Measurements from ENCODE around the gene RTKN2.

Gene RTKN2

GRCh38 chr10:62238880-62239279, 29.8 kb downstream of the RTKN2 start:
- no peak overlapping the region for H3K4me3 ChIP-seq (replicated peaks; ENCODE audit: low read depth, low read length)
- no peak for DNase-seq (ENCODE audit: extremely low read depth, low read depth)
- TF ChIP-seq CTCF (IDR thresholded peaks at IDR 0.05; ENCODE audit: low read depth, low read length, missing control alignments) = no peak

GRCh38 chr10:62237966-62238365, 30.7 kb downstream of the RTKN2 start:
- no peak for DNase-seq (ENCODE audit: extremely low read depth, low read depth)
- no peak for TF ChIP-seq CTCF (IDR thresholded peaks at IDR 0.05; ENCODE audit: low read depth, low read length, missing control alignments)
- no peak overlapping the region for H3K4me3 ChIP-seq (replicated peaks; ENCODE audit: low read depth, low read length)

- no peak for TF ChIP-seq CTCF (IDR thresholded peaks at IDR 0.05; ENCODE audit: low read depth, low read length, missing control alignments)
- no peak overlapping the region for H3K4me3 ChIP-seq (replicated peaks; ENCODE audit: low read depth, low read length)
- DNase-seq (ENCODE audit: extremely low read depth, low read depth) = no peak
These were observed 31.1 kb downstream of the RTKN2 start for GRCh38 chr10:62237506-62237905.

- H3K4me3 ChIP-seq (replicated peaks; ENCODE audit: low read depth, low read length) = no peak overlapping the region
- no peak for TF ChIP-seq CTCF (IDR thresholded peaks at IDR 0.05; ENCODE audit: low read depth, low read length, missing control alignments)
- no peak for DNase-seq (ENCODE audit: extremely low read depth, low read depth)
These were observed 34.5 kb downstream of the RTKN2 start for GRCh38 chr10:62234077-62234605.

- no peak for DNase-seq (ENCODE audit: extremely low read depth, low read depth)
- no peak for TF ChIP-seq CTCF (IDR thresholded peaks at IDR 0.05; ENCODE audit: low read depth, low read length, missing control alignments)
- H3K4me3 ChIP-seq (replicated peaks; ENCODE audit: low read depth, low read length) = no peak overlapping the region
These were observed 35.1 kb downstream of the RTKN2 start for GRCh38 chr10:62233356-62234076.

GRCh38 chr10:62231805-62232204, 36.8 kb downstream of the RTKN2 start:
- DNase-seq (ENCODE audit: extremely low read depth, low read depth) = no peak
- no peak for TF ChIP-seq CTCF (IDR thresholded peaks at IDR 0.05; ENCODE audit: low read depth, low read length, missing control alignments)
- H3K4me3 ChIP-seq (replicated peaks; ENCODE audit: low read depth, low read length) = no peak overlapping the region

Data from HFF-Myc (cell line).